DMS114 treated with DMSO at 0.1 percent for 48 hours (cell line): ENCODE data around the gene NDUFA9.

Source experiments
- DNase-seq: peaks from one replicate; lab custom pipeline; 2025; ENCODE audit not compliant: unreplicated experiment; lab: John Stamatoyannopoulos, UW

The NDUFA9 gene

GRCh38 chr12:4690760-4691159 is 41.8 kb downstream of the NDUFA9 start:
- no peak for DNase-seq
